Type B pancreatic cell (in vitro differentiated cells): ENCODE data around the gene ENOX1. TPM values are rescaled to one million over a fixed set of nuclear protein-coding genes. Genes with fewer than 3 reads are reported as not detected.

ENCODE experiments used
- DNase-seq: peaks from one replicate; pipeline ENCODE4 v3.0.0; 2021; ENCODE audit warnings: mixed read lengths; ENCODE audit not compliant: unreplicated experiment; ENCODE audit errors: extremely low spot score
- H3K27ac Mint-ChIP-seq: 2 replicates; pipeline ENCODE4 v1.8.0; 2021; ENCODE audit warnings: mild to moderate bottlenecking, mixed read lengths
- H3K27me3 Mint-ChIP-seq: 2 replicates; pipeline ENCODE4 v1.8.0; 2021; ENCODE audit warnings: mixed read lengths
- H3K36me3 Mint-ChIP-seq: 2 replicates; pipeline ENCODE4 v1.8.0; 2021; ENCODE audit warnings: mixed read lengths
- H3K4me1 Mint-ChIP-seq: one replicate; pipeline ENCODE4 v1.8.0; 2021; ENCODE audit warnings: mixed read lengths; ENCODE audit not compliant: unreplicated experiment
- H3K4me3 Mint-ChIP-seq: 2 replicates; pipeline ENCODE4 v1.8.0; 2021; ENCODE audit warnings: mild to moderate bottlenecking, mixed read lengths
- H3K9me3 Mint-ChIP-seq: 2 replicates; pipeline ENCODE4 v1.8.0; 2021; ENCODE audit warnings: mixed read lengths
- CTCF ChIP-seq: fragments of 200-600 bp; sonication (generic); conservative IDR thresholded peaks from 2 replicates; pipeline ENCODE4 v1.5.0; 2021; ENCODE audit warnings: antibody characterized with exemption, mild to moderate bottlenecking
- total RNA-seq: library from RNA; stranded (reverse); gene quantifications from 2 replicates; pipeline ENCODE4 v1.2.1, GENCODE V29; 2021; ENCODE audit warnings: low replicate concordance

ENOX1 gene
- total RNA-seq, 1 donor from 2014 or later, result 7.5 TPM

DNA sequence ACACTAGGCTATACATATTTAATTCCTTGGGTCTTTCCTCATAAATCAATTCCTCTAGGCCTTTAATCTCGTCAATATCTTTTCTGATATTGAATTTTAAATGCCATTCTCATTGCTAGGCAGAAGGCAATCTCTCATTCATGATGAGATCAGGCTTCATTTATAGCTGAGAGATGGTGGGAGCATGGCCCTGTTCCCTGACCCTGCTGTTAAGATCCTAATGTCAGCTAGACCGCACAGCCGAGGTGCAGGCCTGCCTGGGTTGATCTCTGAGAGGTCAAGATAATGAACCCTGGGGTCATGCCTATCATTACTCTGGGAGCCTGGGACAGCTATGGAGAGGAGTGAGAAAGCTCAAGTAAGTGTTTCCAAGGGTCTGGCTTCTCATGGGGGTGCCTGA, 509.6 kb downstream of the ENOX1 start:
- peaks cover 5% of the 10 kb centered on the region for H3K27me3 Mint-ChIP-seq
- H3K4me3 Mint-ChIP-seq, result no peak overlapping the region
- TF ChIP-seq CTCF, result no peak
- H3K36me3 Mint-ChIP-seq, result no peaks in the 10 kb centered on the region
- H3K9me3 Mint-ChIP-seq, result peaks cover 5% of the 10 kb centered on the region
- H3K4me1 Mint-ChIP-seq, result peaks cover 9% of the 10 kb centered on the region
- DNase-seq, result no peak
- H3K27ac Mint-ChIP-seq, result no peak overlapping the region

DNA sequence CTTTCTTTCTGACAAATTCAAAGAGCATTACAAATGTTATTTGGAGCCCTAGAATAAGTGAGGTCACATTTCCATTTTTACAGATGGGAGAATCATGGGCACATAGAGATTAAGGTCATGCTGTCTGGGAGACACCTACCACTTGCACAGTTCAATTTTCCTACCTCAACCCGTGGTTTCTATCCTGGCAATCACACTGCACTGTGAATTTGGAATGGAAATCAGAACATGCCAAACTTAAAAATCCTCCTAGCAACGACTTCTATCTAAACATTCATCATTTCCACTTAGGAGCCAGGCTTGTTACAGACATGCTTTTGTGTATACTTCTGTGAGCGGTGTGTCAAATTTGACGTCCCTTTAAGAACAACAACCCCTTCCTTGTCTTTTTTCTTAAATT, 511.9 kb downstream of the ENOX1 start:
- Mint-ChIP-seq H3K27me3 (peaks cover 5% of the 10 kb centered on the region), H3K27ac (no peak overlapping the region), H3K4me3 (no peak overlapping the region), H3K4me1 (peaks cover 22% of the 10 kb centered on the region), H3K36me3 (no peaks in the 10 kb centered on the region), H3K9me3 (peaks cover 5% of the 10 kb centered on the region)
- TF ChIP-seq CTCF, result no peak
- no peak for DNase-seq

GRCh38 chr13:43273362-43273761, 513.4 kb downstream of the ENOX1 start:
- peaks cover 35% of the 10 kb centered on the region for H3K4me1 Mint-ChIP-seq
- no peak for DNase-seq
- H3K9me3 Mint-ChIP-seq, result peaks cover 5% of the 10 kb centered on the region
- peaks cover 5% of the 10 kb centered on the region for H3K27me3 Mint-ChIP-seq
- H3K4me3 Mint-ChIP-seq, result no peak overlapping the region
- H3K36me3 Mint-ChIP-seq, result no peaks in the 10 kb centered on the region
- H3K27ac Mint-ChIP-seq, result no peak overlapping the region
- TF ChIP-seq CTCF, result no peak

- Mint-ChIP-seq H3K4me1 (peaks cover 33% of the 10 kb centered on the region), H3K27me3 (peaks cover 5% of the 10 kb centered on the region), H3K36me3 (no peaks in the 10 kb centered on the region), H3K4me3 (no peak overlapping the region), H3K9me3 (peaks cover 5% of the 10 kb centered on the region), H3K27ac (no peak overlapping the region)
- DNase-seq, result no peak
- no peak for TF ChIP-seq CTCF
These were observed 513.9 kb downstream of the ENOX1 start for GRCh38 chr13:43272851-43273250.

- no peak for TF ChIP-seq CTCF
- peaks cover 5% of the 10 kb centered on the region for H3K27me3 Mint-ChIP-seq
- peaks cover 5% of the 10 kb centered on the region for H3K9me3 Mint-ChIP-seq
- H3K27ac Mint-ChIP-seq, result no peak overlapping the region
- DNase-seq, result no peak
- H3K36me3 Mint-ChIP-seq, result no peaks in the 10 kb centered on the region
- peaks cover 34% of the 10 kb centered on the region for H3K4me1 Mint-ChIP-seq
- no peak overlapping the region for H3K4me3 Mint-ChIP-seq
These were observed 515.6 kb downstream of the ENOX1 start for GRCh38 chr13:43271152-43271551.
